Stimulated activated CD8-positive, alpha-beta memory T cell treated with anti-CD3 and anti-CD28 coated beads, Interleukin-15, amount 100 ng/mL, for 24 hours (primary cell): Measurements from ENCODE around the gene PEX10.

ENCODE experiments used
- DNase-seq: peaks from one replicate; pipeline ENCODE4 v3.0.0-alpha.2; 2020; ENCODE audit warnings: low read depth

The PEX10 gene

GRCh38 chr1:2422523-2422922 lies 10.2 kb upstream of the PEX10 start:
- DNase-seq = no peak

GRCh38 chr1:2419416-2419815 lies 7.1 kb upstream of the PEX10 start:
- no peak for DNase-seq

GRCh38 chr1:2418791-2419320 lies 6.5 kb upstream of the PEX10 start:
- no peak for DNase-seq

- DNase-seq = no peak
Measured at GRCh38 chr1:2417833-2418225, 5.5 kb upstream of the PEX10 start.

- no peak for DNase-seq
Measured at GRCh38 chr1:2417083-2417832, 4.9 kb upstream of the PEX10 start.

GRCh38 chr1:2416403-2416802 lies 4.0 kb upstream of the PEX10 start:
- DNase-seq = no peak

GRCh38 chr1:2415801-2416208 lies 3.4 kb upstream of the PEX10 start:
- DNase-seq = no peak

GRCh38 chr1:2415337-2415736 lies 3.0 kb upstream of the PEX10 start:
- DNase-seq = no peak

GRCh38 chr1:2414297-2414958 lies 2.1 kb upstream of the PEX10 start:
- peak; percentile 50 for DNase-seq

- no peak for DNase-seq
Measured at GRCh38 chr1:2413495-2414296, 1.3 kb upstream of the PEX10 start.

GRCh38 chr1:2412773-2413494 lies 570 bp upstream of the PEX10 start:
- no peak for DNase-seq

GRCh38 chr1:2411801-2412394 lies 466 bp downstream of the PEX10 start:
- no peak for DNase-seq

- no peak for DNase-seq
Measured at GRCh38 chr1:2409745-2410144, 2.6 kb downstream of the PEX10 start.

GRCh38 chr1:2408859-2409276 lies 3.5 kb downstream of the PEX10 start:
- no peak for DNase-seq

GRCh38 chr1:2408456-2408855 lies 3.9 kb downstream of the PEX10 start:
- no peak for DNase-seq

GRCh38 chr1:2407991-2408275 lies 4.4 kb downstream of the PEX10 start:
- DNase-seq = no peak

GRCh38 chr1:2407166-2407990 lies 5.0 kb downstream of the PEX10 start:
- no peak for DNase-seq

GRCh38 chr1:2406451-2407041 lies 5.8 kb downstream of the PEX10 start:
- DNase-seq = no peak

GRCh38 chr1:2405588-2406295 lies 6.6 kb downstream of the PEX10 start:
- no peak for DNase-seq
